Ishikawa (cell line): ENCODE measurements around the gene TMEM141.

ENCODE experiments used
- CREB1 ChIP-seq: IDR thresholded peaks from 2 replicates; pipeline ENCODE4 v1.6.1; 2012; ENCODE audit warnings: low read depth
- TAF1 ChIP-seq: IDR thresholded peaks from 2 replicates; pipeline ENCODE4 v1.6.1; 2012; ENCODE audit warnings: low read depth, mild to moderate bottlenecking
- TEAD4 ChIP-seq: IDR thresholded peaks from 2 replicates; pipeline ENCODE4 v1.6.1; 2012
- TF ChIP-seq, protein P1 (sequence below): IDR thresholded peaks from 2 replicates; pipeline ENCODE4 v1.6.1; 2012

- no peak for TF ChIP-seq TAF1
- TF ChIP-seq, protein P1, sequence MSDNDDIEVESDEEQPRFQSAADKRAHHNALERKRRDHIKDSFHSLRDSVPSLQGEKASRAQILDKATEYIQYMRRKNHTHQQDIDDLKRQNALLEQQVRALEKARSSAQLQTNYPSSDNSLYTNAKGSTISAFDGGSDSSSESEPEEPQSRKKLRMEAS = no peak
- TF ChIP-seq CREB1 = no peak
- no peak for TF ChIP-seq TEAD4
These were observed 40.6 kb upstream of the TMEM141 start for GRCh38 chr9:136750526-136750925.
